Ovary (tissue), 3 donors: ENCODE results near the gene STK32C.

ENCODE experiments used
- CTCF ChIP-seq, 3 donors: fragments of 450-650 bp in 2 of 3; fragments of 200-600 bp in 1 of 3; IDR thresholded peaks; one replicate each; pipeline versions ENCODE4 v1.5.1 to v1.8.0; 2016 to 2022; ENCODE audit warnings: antibody characterized with exemption in 3 of 3, mild to moderate bottlenecking in 1 of 3
- EP300 ChIP-seq: sonication (generic); formaldehyde crosslinking; IDR thresholded peaks from one replicate; pipeline ENCODE4 v1.6.1; 2017; ENCODE audit warnings: antibody characterized with exemption
- donor health status: DM: no; HTN: no; CAD: no.

GRCh38 chr10:132227851-132228390, 79.8 kb downstream of the STK32C start:
- TF ChIP-seq CTCF (IDR thresholded peaks at IDR 0.05) (no peak), EP300 (no peak)
